ENCODE measurements around the gene DQX1. TPM values are rescaled to one million over a fixed set of nuclear protein-coding genes. Genes with fewer than 3 reads are reported as not detected.
A peak's percentile ranks its signal among the peaks of the same experiment; 100 is the strongest.

DQX1 gene
- total and polyA plus RNA-seq, 2 of the 4 experiments (the other 2 are of a cell fraction), result 0.07 TPM; not detected in 1

- Histone ChIP-seq H3K23ac (ENCODE audit: low read depth, low read length) (0 out of 2 replicates have a peak overlapping the region, but pooled peaks have one; percentile 18), H3K4ac (ENCODE audit: low read depth, low read length) (peak overlapping the region; percentile 70), H2BK20ac (ENCODE audit: low read depth, low read length) (peak overlapping the region; percentile 68), H2BK5ac (ENCODE audit: low read depth, low read length, poor library complexity, severe bottlenecking) (peak overlapping the region; percentile 83), H2AK5ac (ENCODE audit: low read depth, low read length) (peak overlapping the region; percentile 62), H4K5ac (ENCODE audit: low read depth, low read length) (peak overlapping the region; percentile 69), H2AFZ (replicated peaks; ENCODE audit: low read length, poor library complexity) (no peak overlapping the region), H3K4me3 (ENCODE audit: insufficient read depth, low read depth, low read length) (no peak overlapping the region), H3K9ac (ENCODE audit: low read depth, low read length) (no peak overlapping the region), H3K27me3 (ENCODE audit: control insufficient read depth, insufficient read depth, low read length) (no peaks in the 10 kb centered on the region), H4K8ac (ENCODE audit: low read depth in 2 of 2, low read length in 2 of 2) (peak overlapping the region; percentile 47 to 48; a peak in 3 of 4 replicates), H4K20me1 (ENCODE audit: insufficient read depth, low read length) (no peaks in the 10 kb centered on the region), H3K9me3 (ENCODE audit: control insufficient read depth, insufficient read depth, low read length) (no peaks in the 10 kb centered on the region), H3K36me3 (ENCODE audit: control insufficient read depth, insufficient read depth, low read length) (no peaks in the 10 kb centered on the region), H2BK120ac (ENCODE audit: low read depth, low read length) (peak overlapping the region; percentile 57), H3K4me2 (ENCODE audit: low read depth, low read length) (no peak overlapping the region), H3K79me1 (ENCODE audit: low read depth in 1 of 2, low read length in 2 of 2) (no peaks in the 10 kb centered on the region), H3K14ac (replicated peaks; ENCODE audit: low read depth, low read length) (peak overlapping the region; percentile 33; the same call in 1 of the 2 replicates), H2BK15ac (ENCODE audit: low read depth, low read length) (peak overlapping the region; percentile 35), H3K9me1 (ENCODE audit: insufficient read depth, low read length) (peaks cover 22% of the 10 kb centered on the region; the same call in 1 of the 2 replicates), H4K91ac (ENCODE audit: insufficient read depth, low read depth, low read length) (peak overlapping the region; percentile 79), H2AK9ac (replicated peaks; ENCODE audit: low read depth, low read length, poor library complexity) (no peak overlapping the region), H3K18ac (ENCODE audit: low read depth, low read length) (peak overlapping the region; percentile 62), H3K56ac (ENCODE audit: extremely low read depth, insufficient read depth, low read length) (no peak overlapping the region), H3K27ac (ENCODE audit: insufficient read depth, low read length) (peak overlapping the region; percentile 71), H3K4me1 (ENCODE audit: control insufficient read depth, insufficient read depth, low read length) (peaks cover 21% of the 10 kb centered on the region)
- in situ Hi-C loops (cut with MboI; ENCODE audit: low sequenced_read_pairs) (loop anchor here (5.0 kb wide), 1 partner anchor 93 kb away; the partner anchor contains the start of genes CCDC142 and TTC31), intact Hi-C loops (cut with micrococcal nuclease) (loop anchor here (5.0 kb wide), 1 partner anchor 323 kb away; no protein-coding TSS in a partner anchor), dilution Hi-C loops (cut with HindIII; ENCODE audit: low sequenced_read_pairs, unreplicated experiment) (no loop called here)
- DNase-seq, result no peak
- no TSS peak for BruUV-seq (replicated peaks)
- POLR2A ChIA-PET (ENCODE audit: unreplicated experiment), result no interaction called here
- no CpG with 5 or more reads among the region's 4 CpGs for WGBS, 2 experiments (ENCODE audit: extremely low coverage in 2 of 2, insufficient read length in 1 of 2)
- CTCF ChIA-PET, result no interaction called here
- TF ChIP-seq SMC3 (IDR thresholded peaks at IDR 0.05; ENCODE audit: low read depth, low read length) (no peak), USF2 (IDR thresholded peaks at IDR 0.05; ENCODE audit: low read depth, low read length) (no peak), FOS (IDR thresholded peaks at IDR 0.05; ENCODE audit: low read depth, low read length) (no peak), ELK1 (IDR thresholded peaks at IDR 0.05; ENCODE audit: borderline replicate concordance, low read depth, low read length) (no peak), POLR2A (IDR thresholded peaks at IDR 0.05; ENCODE audit: low read depth, low read length) (no peak), MAZ (IDR thresholded peaks at IDR 0.05; ENCODE audit: borderline replicate concordance, low read depth, low read length) (no peak), CTCF (conservative IDR thresholded peaks at IDR 0.05; ENCODE audit: low read depth, low read length) (no peak), MXI1 (IDR thresholded peaks at IDR 0.05; ENCODE audit: borderline replicate concordance, low read depth, low read length) (no peak), CEBPB (IDR thresholded peaks at IDR 0.05; ENCODE audit: low read depth, low read length) (no peak), RCOR1 (IDR thresholded peaks at IDR 0.05; ENCODE audit: insufficient replicate concordance, low read length) (no peak), MAFK (IDR thresholded peaks at IDR 0.05; ENCODE audit: low read depth, low read length) (no peak), RAD21 (IDR thresholded peaks at IDR 0.05; ENCODE audit: low read length) (no peak), NFE2L2 (IDR thresholded peaks at IDR 0.05; ENCODE audit: low read depth, low read length) (no peak), RFX5 (IDR thresholded peaks at IDR 0.05; ENCODE audit: low read depth, low read length) (no peak), BHLHE40 (IDR thresholded peaks at IDR 0.05; ENCODE audit: low read depth, low read length) (no peak), CHD1 (IDR thresholded peaks at IDR 0.05; ENCODE audit: low read depth, low read length) (no peak)
- ATAC-seq (ENCODE audit: low read depth), result no peak
These were observed 49.3 kb upstream of the DQX1 start for GRCh38 chr2:74575320-74575719.

All from IMR-90 (cell line).